Measurements from ENCODE around the gene SMCHD1. TPM values are rescaled to one million over a fixed set of nuclear protein-coding genes. Genes with fewer than 3 reads are reported as not detected.
A peak's percentile ranks its signal among the peaks of the same experiment; 100 is the strongest.

The SMCHD1 gene
- polyA plus RNA-seq, 2 of the 4 experiments (the other 2 are of a cell fraction), result 15.5 to 25.5 TPM

DNA sequence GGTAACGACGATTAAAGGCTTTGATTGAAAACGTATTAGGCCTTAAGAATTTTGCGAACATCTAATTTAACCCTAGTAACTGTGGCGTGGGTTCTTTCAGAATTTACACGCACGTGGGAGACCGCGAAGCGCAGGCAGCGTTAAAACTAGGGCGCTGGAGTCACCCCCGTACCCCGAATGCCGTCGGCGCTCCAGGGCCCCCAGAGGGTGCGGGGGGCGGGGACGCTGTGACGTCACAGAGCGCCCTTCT, 673 bp upstream of the SMCHD1 start:
- TF ChIP-seq RCOR1 (IDR thresholded peaks at IDR 0.05; ENCODE audit: low read depth, low read length), result no peak
- TF ChIP-seq EHMT2 (IDR thresholded peaks at IDR 0.05; ENCODE audit: low read depth), result no peak
- TF ChIP-seq, protein P1, sequence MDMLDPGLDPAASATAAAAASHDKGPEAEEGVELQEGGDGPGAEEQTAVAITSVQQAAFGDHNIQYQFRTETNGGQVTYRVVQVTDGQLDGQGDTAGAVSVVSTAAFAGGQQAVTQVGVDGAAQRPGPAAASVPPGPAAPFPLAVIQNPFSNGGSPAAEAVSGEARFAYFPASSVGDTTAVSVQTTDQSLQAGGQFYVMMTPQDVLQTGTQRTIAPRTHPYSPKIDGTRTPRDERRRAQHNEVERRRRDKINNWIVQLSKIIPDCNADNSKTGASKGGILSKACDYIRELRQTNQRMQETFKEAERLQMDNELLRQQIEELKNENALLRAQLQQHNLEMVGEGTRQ (IDR thresholded peaks at IDR 0.05), result no peak
- no peak for TF ChIP-seq CHD2 (IDR thresholded peaks at IDR 0.05; ENCODE audit: low read length, partially characterized antibody)
- TF ChIP-seq FOSL2 (IDR thresholded peaks at IDR 0.05), result no peak
- TF ChIP-seq FOSL2 (CRISPR knock-in tag; IDR thresholded peaks at IDR 0.05), result no peak
- no peak for TF ChIP-seq JUN (IDR thresholded peaks at IDR 0.05)
- TF ChIP-seq EHF (CRISPR knock-in tag; IDR thresholded peaks at IDR 0.05), result no peak
- no peak for TF ChIP-seq ESRRA (IDR thresholded peaks at IDR 0.05; ENCODE audit: borderline replicate concordance, low read length)
- TF ChIP-seq, protein P2, sequence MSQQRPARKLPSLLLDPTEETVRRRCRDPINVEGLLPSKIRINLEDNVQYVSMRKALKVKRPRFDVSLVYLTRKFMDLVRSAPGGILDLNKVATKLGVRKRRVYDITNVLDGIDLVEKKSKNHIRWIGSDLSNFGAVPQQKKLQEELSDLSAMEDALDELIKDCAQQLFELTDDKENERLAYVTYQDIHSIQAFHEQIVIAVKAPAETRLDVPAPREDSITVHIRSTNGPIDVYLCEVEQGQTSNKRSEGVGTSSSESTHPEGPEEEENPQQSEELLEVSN (IDR thresholded peaks at IDR 0.05; ENCODE audit: borderline replicate concordance, low read depth), result no peak
- TF ChIP-seq CHD4 (IDR thresholded peaks at IDR 0.05; ENCODE audit: borderline replicate concordance), result no peak
- TF ChIP-seq, protein P3, sequence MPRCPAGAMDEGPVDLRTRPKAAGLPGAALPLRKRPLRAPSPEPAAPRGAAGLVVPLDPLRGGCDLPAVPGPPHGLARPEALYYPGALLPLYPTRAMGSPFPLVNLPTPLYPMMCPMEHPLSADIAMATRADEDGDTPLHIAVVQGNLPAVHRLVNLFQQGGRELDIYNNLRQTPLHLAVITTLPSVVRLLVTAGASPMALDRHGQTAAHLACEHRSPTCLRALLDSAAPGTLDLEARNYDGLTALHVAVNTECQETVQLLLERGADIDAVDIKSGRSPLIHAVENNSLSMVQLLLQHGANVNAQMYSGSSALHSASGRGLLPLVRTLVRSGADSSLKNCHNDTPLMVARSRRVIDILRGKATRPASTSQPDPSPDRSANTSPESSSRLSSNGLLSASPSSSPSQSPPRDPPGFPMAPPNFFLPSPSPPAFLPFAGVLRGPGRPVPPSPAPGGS (IDR thresholded peaks at IDR 0.05), result no peak
- TF ChIP-seq CEBPB (IDR thresholded peaks at IDR 0.05), result no peak
- no peak for TF ChIP-seq BHLHE40 (IDR thresholded peaks at IDR 0.05; ENCODE audit: low read depth, low read length)
- TF ChIP-seq KDM5A (IDR thresholded peaks at IDR 0.05), result no peak
- TF ChIP-seq RNF2 (IDR thresholded peaks at IDR 0.05; ENCODE audit: borderline replicate concordance, low read depth), result no peak
- no peak for TF ChIP-seq MAFK (IDR thresholded peaks at IDR 0.05; ENCODE audit: partially characterized antibody)
- TF ChIP-seq, protein P4, sequence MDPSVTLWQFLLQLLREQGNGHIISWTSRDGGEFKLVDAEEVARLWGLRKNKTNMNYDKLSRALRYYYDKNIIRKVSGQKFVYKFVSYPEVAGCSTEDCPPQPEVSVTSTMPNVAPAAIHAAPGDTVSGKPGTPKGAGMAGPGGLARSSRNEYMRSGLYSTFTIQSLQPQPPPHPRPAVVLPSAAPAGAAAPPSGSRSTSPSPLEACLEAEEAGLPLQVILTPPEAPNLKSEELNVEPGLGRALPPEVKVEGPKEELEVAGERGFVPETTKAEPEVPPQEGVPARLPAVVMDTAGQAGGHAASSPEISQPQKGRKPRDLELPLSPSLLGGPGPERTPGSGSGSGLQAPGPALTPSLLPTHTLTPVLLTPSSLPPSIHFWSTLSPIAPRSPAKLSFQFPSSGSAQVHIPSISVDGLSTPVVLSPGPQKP (IDR thresholded peaks at IDR 0.05; ENCODE audit: low read depth, low read length), result no peak
- TF ChIP-seq CBX2 (IDR thresholded peaks at IDR 0.05; ENCODE audit: borderline replicate concordance, low read depth), result no peak
- no peak for TF ChIP-seq PHF8 (IDR thresholded peaks at IDR 0.05; ENCODE audit: borderline replicate concordance, low read depth)
- FAIRE-seq (no peak), ATAC-seq (peak; percentile 51 to 61), DNase-seq (ENCODE audit: low read depth in 1 of 2, low spot score in 1 of 2) (peak; percentile 17 to 29)
- ChIA-PET POLR2A (interaction anchor here (0.8 kb wide), 1 partner anchor 84 kb away, joined by 4 read pairs; the partner anchor contains the start of genes METTL4 and NDC80), CTCF (interaction anchor here (1.1 kb wide), 1 partner anchor 84 kb away, joined by 3 read pairs; the partner anchor contains the start of genes METTL4 and NDC80)
- H3K9me3 ChIP-seq, result no peaks in the 10 kb centered on the region
- H3K4me2 ChIP-seq, result peak overlapping the region; percentile 81
- H3K4me1 ChIP-seq, result peaks cover 36% of the 10 kb centered on the region
- WGBS (ENCODE audit: missing lambda C conversion rate), result 2% methylated on average over 17 of the region's 22 CpGs
- peak overlapping the region; percentile 92 for H3K4me3 ChIP-seq
- H3K27ac ChIP-seq, result peak overlapping the region; percentile 94 to 97

DNA sequence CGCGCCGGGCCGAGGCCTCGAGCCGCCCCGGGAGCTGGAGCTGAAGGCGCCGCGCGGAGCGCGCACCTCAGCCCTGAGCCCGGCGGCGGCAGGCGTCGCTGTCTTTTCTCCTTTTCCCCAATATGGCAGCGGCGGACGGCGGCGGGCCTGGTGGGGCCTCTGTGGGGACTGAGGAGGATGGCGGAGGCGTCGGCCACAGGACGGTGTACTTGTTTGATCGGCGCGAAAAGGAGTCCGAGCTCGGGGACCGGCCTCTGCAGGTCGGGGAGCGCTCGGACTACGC, 369 bp downstream of the SMCHD1 start:
- POLR2A ChIA-PET, result interaction anchor here (1.7 kb wide), 1 partner anchor 18 kb away, joined by 6 read pairs; no protein-coding TSS in a partner anchor
- DNase-seq (ENCODE audit: low read depth in 1 of 2, low spot score in 1 of 2) (peak; percentile 11 to 60), ATAC-seq (peak; percentile 70 to 73), FAIRE-seq (no peak)
- Histone ChIP-seq H3K4me1 (peaks cover 36% of the 10 kb centered on the region), H3K4me3 (peak overlapping the region; percentile 92), H3K9me3 (no peaks in the 10 kb centered on the region), H3K4me2 (peak overlapping the region; percentile 86), H3K27ac (peak overlapping the region; percentile 94 to 97)
- TF ChIP-seq EHMT2 (IDR thresholded peaks at IDR 0.05; ENCODE audit: low read depth) (no peak), MAFK (IDR thresholded peaks at IDR 0.05; ENCODE audit: partially characterized antibody) (no peak), RARB (CRISPR knock-in tag; IDR thresholded peaks at IDR 0.05) (no peak), CEBPB (IDR thresholded peaks at IDR 0.05) (no peak), RCOR1 (IDR thresholded peaks at IDR 0.05; ENCODE audit: low read depth, low read length) (no peak), RNF2 (IDR thresholded peaks at IDR 0.05; ENCODE audit: borderline replicate concordance, low read depth) (no peak), FOSL2 (IDR thresholded peaks at IDR 0.05) (no peak), FOSL2 (CRISPR knock-in tag; IDR thresholded peaks at IDR 0.05) (no peak), JUN (IDR thresholded peaks at IDR 0.05) (no peak)
- WGBS (ENCODE audit: missing lambda C conversion rate), result no CpG with 5 or more reads among the region's 37 CpGs
- CTCF ChIA-PET, result interaction anchor here (1.1 kb wide), 1 partner anchor 85 kb away, joined by 3 read pairs; the partner anchor contains the start of genes METTL4 and NDC80

Measured in A549 (cell line).